Measurements from ENCODE around the gene DNAJC24.

- TF ChIP-seq CTCF (IDR thresholded peaks at IDR 0.05; ENCODE audit: poor library complexity, severe bottlenecking) = no peak
- TF ChIP-seq, protein P1, sequence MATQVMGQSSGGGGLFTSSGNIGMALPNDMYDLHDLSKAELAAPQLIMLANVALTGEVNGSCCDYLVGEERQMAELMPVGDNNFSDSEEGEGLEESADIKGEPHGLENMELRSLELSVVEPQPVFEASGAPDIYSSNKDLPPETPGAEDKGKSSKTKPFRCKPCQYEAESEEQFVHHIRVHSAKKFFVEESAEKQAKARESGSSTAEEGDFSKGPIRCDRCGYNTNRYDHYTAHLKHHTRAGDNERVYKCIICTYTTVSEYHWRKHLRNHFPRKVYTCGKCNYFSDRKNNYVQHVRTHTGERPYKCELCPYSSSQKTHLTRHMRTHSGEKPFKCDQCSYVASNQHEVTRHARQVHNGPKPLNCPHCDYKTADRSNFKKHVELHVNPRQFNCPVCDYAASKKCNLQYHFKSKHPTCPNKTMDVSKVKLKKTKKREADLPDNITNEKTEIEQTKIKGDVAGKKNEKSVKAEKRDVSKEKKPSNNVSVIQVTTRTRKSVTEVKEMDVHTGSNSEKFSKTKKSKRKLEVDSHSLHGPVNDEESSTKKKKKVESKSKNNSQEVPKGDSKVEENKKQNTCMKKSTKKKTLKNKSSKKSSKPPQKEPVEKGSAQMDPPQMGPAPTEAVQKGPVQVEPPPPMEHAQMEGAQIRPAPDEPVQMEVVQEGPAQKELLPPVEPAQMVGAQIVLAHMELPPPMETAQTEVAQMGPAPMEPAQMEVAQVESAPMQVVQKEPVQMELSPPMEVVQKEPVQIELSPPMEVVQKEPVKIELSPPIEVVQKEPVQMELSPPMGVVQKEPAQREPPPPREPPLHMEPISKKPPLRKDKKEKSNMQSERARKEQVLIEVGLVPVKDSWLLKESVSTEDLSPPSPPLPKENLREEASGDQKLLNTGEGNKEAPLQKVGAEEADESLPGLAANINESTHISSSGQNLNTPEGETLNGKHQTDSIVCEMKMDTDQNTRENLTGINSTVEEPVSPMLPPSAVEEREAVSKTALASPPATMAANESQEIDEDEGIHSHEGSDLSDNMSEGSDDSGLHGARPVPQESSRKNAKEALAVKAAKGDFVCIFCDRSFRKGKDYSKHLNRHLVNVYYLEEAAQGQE (IDR thresholded peaks at IDR 0.05; ENCODE audit: borderline replicate concordance) = no peak
These were observed 76.0 kb downstream of the DNAJC24 start for GRCh38 chr11:31445621-31446020.
